Measurements from ENCODE around the gene CNTNAP2.
A peak's percentile ranks its signal among the peaks of the same experiment; 100 is the strongest.

Gene CNTNAP2

DNA sequence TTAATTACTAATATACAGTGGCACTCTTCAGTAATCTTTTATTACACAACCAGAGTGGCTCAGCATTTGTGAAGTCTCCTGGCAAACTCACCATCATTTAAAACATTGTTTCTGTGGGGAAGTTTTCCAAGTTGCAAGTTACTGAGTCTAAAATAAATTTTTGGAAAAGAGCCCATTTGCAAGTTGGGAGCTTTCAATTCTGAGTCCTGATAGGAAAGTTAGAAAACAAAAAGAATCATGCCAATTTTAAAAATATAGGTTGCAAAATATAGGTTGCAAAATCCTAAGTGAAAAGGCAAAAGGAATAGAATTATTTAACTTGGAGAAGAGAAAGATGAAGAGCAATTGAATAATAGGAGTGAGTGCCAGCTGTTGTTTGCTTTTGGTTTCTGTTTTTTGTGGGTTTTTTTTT, 2095.1 kb downstream of the CNTNAP2 start:
- no peak for DNase-seq (ENCODE audit: low read depth)

DNA sequence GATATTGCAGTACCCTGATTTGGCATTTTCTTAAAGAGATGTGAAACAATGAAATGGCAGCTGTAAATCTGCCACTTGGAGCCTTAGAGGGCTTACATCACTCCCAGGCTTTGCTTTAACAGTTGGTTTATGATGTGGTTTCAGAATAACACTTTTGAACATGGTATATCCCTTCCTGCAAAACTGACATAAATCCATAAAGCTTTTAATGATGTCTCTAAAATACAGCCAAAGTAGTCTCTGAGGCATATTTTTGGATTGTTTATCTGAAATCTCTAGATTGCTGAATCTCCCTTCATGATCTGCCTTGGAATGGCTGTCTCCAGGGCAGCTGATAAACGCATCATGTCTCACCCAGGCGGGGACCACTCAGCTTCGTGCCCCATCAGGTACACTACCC, 2096.1 kb downstream of the CNTNAP2 start:
- no peak for DNase-seq (ENCODE audit: low read depth)

DNA sequence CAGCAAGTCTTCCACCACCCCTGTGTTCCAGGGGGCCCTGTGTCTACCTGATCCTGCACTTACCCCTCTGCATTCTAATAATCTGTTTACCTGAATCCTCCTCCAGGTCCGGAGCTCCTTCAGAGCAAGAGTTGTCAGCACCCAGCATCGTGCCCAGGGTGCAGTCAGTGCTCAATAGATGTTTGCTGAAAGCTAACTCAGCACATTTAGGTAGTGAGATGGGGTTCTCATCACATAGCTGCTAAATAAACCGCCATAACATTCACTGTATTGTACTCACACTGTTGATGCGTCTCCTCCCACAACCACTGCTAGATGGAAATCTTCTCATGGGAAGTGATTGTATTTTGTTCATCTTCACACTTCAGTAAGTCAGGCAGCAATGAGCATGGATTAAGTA, 2097.5 kb downstream of the CNTNAP2 start:
- DNase-seq (ENCODE audit: low read depth), result no peak

DNA sequence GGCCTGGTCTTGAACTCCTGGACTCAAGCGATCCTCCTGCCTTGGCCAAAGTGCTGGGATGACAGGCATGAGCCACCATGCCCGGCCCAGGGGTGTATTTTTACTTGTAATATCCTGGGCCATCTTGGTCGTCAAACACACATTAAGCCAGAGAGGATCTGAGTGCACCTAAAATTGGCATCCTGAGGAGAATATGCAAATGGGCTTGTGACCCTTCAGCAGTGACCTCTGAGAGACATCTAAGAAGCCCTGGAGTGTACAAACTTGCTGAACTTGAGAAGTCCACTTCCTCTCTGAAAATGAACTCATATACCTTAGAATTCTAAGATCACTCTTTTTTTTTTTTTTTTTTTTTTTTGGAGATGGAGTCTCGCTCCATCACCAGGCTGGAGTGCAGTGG, 2102.0 kb downstream of the CNTNAP2 start:
- no peak for DNase-seq (ENCODE audit: low read depth)

DNA sequence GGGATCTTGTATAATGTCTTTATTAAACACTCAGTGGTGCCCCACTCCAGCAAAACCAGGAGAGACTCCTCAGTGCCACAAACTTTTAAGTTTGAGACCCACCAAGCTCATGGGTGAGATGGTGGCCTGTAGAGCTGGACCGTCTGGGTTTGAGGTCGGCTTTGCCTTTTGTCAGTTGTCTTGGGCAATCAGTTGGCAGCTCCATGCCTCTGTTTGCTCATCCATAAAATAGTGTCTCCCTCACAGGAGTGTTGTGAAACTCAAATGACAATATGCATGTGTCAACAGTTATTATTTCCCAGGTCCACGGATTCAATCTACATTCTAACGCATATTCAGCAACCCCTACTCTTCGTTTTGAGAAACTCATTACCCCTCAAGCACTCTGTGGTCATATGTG, 2106.1 kb downstream of the CNTNAP2 start:
- DNase-seq (ENCODE audit: low read depth), result no peak

DNA sequence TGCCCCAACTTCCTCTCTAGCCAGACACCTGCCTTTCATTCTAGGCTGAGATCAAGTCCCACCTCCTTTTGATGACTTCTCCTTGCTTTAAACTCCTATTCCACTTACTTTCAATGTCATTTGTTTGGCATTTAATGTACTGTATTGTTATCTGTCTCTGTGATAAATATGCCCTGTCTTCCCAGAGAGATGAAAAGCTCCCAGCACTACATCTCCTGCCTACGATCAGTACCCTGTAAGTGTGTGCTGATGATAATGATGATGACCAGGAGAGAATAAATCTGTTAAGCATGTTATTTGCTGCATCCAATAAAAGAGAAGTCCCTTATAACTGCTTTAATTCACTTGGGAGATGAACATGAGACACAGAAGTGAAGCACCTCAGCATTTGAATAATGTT, 2106.6 kb downstream of the CNTNAP2 start:
- DNase-seq (ENCODE audit: low read depth), result no peak

DNA sequence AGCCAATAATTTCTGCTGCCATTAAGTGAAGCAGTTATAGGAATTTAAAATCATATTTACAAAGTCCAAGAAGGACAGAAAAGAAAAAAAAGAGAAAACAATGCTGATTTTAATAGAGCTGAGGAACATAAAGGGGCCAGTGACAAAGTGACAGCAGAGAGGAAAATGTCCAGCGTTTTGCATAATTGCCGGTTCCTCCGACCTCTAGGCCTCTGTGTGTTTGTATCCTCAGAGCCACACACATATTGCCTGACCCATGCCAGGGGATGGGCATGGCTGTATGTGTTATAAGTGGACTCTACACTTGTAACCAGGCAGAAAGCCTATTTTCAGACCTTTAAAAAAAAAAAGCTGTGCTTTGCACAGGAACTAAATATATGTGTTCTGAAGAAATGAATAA, 2107.1 kb downstream of the CNTNAP2 start:
- DNase-seq (ENCODE audit: low read depth), result no peak

DNA sequence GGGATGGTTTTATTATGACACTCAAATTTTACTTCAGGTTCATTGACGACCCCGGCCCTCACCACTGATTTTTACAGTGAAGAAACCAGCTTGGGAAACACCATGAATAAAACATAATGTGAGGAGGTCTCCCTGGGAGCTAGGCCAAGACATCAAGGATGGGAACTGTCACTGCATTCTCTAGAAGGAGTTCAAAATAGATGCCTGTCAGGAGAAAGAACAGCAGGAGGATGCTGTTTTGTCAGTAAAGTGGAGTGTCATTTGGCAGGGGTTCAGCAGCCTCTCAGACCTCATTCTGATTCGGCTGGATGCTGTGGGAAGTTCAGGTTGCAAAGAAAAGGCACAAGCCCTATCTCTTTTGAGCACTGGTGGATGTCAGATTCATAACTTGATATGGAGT, 2113.7 kb downstream of the CNTNAP2 start:
- DNase-seq (ENCODE audit: low read depth), result no peak

DNA sequence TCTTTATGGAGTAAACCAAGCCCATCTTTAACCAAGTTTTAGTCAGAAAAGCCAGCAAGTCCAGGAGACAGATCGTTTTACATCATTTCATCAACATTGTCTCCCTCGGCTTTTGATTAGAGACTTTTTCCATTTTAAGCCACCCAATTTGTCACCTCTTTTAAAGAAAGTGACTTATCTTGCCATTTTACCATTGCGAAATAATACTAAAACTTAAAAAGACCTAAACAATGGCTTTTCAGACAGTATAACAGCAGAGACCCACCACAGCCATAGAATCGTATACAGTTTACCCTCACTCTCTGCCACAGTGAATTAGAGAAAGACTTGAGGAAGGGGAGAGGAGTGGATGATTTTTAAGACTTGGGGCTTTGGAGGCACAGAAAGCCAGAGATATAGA, 2114.3 kb downstream of the CNTNAP2 start:
- DNase-seq (ENCODE audit: low read depth), result no peak

DNA sequence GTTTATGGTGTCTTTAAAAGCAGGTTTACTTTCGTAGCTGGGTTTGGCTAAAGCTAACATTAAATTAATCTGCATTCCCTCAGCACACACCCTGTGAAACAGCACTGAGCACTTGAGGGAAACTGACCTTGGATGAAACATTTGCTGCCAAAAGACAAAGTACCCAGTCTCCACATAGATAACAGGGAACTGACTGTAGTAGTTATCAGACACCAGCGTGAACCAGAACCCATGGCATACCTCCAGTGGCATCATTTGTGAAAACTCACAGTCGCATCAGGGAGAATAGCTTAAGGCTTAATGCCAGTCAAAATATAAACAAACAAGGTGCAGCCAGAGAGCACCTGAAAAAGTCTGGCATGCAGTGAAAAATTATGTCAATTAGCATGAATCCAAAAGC, 2116.2 kb downstream of the CNTNAP2 start:
- DNase-seq (ENCODE audit: low read depth), result no peak

DNA sequence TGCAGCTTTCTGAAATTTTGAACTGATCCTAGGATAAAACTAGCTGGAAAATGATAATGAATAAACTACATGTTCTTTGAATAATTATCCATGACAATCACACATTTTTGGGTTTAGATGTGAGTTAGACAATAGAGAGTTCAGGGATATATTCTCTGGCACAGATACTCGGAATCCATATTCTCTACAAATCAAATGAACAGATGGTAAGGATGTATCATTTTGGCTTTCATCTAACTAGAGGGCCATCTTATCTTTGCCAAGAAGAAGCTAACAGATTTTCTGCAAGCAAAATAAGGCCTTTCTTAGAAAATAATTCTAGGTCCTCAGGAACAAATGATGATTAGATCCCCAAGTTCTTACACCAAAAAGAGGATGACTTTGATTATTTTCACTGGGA, 2118.1 kb downstream of the CNTNAP2 start:
- DNase-seq (ENCODE audit: low read depth), result no peak

DNA sequence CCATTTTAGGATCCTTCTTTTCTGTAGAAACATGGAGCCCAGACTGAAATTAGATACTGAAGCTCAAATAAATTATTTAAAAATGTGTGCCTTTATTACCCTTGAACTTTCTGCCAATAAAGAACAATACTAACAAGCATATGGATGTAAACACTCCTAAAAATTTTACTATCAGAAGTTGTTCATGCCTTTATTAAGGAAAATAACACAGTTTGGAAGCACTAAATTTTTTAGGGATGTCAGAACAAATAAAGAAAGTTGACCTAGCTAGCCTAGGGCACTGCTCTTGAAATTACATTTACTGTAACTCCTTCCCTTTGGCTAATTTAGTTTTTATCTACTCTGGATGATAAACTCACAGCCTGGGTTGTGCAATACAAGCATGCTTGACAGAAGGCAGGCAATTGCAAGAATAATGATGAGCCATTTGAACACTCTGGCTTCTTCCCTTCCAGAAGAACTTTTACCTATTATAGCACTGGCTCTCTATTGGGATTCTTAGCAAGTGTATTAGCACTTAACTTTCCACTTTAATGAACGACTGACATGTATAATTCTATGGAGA, 2122.2 kb downstream of the CNTNAP2 start:
- no peak for DNase-seq (ENCODE audit: low read depth)

DNA sequence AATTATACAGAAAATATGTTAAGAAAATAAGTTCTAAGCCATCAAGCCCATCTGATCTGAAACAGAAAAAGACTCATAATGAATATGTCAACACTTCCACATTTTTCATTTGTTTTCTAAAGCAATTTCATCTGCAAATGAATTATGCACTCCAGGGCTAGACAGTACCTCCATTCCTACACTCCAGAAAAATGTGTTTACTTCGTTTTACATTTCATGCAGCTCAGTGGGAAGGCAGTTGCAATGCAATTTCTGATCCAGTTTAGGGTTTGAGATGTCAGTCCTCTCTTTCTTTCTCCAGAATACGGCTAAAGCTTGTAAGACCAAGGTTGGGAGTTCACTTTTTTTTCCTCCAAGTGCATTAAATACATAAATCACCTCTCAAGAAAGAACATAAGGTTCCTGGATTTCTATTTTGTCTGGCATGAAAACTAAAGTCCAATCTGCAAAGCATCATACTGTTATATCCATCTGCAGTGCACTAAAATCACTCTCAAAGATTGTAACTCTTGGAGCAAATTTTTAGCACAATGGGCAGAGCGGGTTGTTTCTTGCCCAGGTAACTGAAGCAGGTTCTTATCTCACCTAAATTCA, 2125.2 kb downstream of the CNTNAP2 start:
- DNase-seq (ENCODE audit: low read depth), result no peak

DNA sequence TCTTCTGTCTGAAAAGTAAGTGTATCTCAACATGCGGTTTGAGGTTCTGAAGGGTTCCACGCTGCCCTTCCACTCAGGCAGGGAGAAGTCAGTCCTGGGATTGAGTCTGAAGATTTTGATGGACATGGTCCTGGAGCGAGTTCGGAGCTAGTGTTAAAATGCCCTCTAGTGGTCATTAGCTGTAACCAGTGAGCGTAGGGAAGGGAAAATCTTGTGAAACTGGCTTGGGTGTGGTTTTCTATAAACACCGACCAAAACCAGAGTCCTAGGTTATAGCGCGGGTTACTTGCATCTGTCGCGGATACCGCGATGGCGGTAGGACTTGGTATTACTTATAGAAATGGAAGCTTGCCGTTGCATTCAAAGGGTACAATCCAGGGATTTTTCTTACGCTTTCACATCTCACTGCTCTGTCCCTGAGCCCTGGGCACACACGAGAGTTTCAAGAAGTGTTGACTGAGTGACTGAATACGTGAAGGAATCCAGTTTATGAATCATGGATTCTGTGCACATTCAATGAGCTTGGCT, 2125.8 kb downstream of the CNTNAP2 start:
- DNase-seq (ENCODE audit: low read depth), result no peak

DNA sequence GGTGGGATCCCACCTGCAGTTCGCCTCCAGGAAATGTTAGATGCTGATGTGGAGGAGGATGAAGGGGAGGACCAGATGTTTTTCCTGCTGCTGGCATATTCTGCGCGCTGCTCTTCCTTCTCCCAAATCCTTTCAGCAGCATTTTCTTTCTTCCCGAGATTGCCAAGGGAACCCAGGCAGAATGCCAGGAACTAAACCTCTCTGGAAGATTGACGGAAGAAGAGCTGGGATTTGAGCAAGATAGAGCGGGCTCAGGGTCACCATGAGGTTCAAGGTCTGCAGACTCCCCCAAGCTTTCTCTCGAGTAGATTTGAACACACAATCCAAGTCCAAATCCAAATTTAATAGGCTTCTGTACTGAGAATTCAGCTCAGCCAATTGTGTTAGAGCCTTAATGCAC, 2128.8 kb downstream of the CNTNAP2 start:
- no peak for DNase-seq (ENCODE audit: low read depth)

DNA sequence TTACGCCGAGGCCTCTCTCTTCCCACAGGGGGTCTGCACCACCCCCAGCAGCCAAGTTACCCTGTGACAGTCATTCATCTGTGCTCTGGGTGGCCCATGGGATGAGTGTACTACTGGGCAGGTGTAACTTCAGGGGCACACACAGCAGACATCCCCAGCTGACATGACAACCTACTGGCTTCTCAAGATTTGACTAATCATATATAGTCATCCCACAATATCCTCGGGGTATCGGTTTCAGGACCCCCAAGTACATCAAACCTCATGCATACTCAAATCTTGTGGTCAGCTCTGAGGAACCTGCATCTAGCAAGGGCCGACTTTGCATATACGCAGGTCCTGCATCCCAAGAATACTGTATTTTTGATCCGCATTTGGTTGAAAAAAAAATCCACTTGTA, 2137.0 kb downstream of the CNTNAP2 start:
- DNase-seq (ENCODE audit: low read depth), result no peak

DNA sequence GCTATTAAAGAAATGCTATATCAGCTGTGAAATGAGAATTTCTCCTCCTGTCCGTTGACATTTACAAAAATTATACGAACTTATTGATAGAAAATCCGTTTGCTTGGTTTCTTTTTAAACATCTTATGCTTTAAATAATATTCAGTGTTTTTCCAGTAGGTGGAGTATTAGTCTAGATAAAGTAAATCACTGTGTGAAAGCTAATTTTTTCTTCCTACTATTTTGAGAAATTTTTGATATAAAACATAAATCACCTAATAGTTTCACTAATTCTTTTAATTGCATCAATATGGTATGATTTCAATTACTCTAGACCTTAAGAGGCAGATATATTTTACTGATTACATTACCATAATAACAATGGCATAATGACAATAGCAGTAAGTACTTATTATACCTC, 2138.7 kb downstream of the CNTNAP2 start:
- no peak for DNase-seq (ENCODE audit: low read depth)

DNA sequence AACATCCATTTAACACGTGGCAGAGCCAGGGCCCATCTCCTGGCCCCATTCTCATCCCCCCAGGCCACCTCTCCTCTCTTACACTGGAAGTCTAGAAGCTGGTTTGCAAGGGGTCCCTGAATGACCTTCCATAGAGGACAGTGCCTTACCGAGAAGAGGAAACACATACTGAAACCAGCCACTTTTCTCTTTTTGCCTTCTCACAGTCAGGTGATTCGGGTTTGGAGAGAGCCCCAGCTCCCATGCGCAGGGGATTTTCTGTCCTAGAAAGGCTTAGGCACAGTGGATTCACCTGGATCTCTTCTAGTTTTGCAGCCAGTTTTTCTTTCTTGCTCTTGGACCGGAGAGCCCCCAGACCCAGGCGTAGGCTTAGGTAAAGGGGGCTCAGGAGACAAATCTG, 2139.8 kb downstream of the CNTNAP2 start:
- DNase-seq (ENCODE audit: low read depth), result no peak

DNA sequence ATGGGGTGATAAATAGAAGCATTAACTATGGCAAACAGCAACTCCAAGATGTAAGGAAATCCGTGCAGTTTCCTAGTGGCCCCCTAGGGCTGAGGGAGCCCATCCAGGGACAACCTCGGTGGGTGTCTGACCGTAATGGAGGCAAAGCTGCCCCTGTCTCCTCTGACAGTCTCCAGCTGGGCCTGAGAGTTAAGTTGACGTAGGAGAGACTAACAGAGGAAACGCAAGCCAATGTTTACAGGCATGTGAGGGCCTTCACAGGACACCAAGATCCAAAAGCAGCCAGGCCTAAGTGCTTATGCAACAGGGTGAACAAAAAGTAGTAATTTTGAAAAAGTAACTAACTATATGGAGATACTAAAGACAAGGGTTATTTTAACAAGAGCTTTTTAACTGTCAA, 2144.0 kb downstream of the CNTNAP2 start:
- DNase-seq (ENCODE audit: low read depth), result no peak

DNA sequence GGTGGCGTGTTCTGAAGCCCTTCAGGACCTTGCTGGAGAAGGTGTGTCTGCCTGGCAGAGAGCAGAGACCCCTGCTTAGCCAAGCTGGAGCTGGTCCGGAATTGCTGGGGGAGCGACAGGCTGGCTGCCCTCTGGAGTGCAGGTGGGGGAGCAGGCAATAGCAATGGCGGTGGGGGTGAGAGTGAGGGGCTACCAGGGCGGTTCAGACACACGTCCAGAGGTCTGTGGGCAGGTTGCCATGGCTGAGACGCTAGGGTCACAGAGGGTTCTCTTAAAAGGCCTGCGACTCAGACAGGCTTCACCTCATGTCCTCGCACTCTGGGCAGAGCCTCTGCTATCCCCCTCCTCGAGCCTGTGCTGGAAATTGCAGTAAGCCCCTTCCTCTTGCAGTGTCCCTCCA, 2144.9 kb downstream of the CNTNAP2 start:
- no peak for DNase-seq (ENCODE audit: low read depth)

DNA sequence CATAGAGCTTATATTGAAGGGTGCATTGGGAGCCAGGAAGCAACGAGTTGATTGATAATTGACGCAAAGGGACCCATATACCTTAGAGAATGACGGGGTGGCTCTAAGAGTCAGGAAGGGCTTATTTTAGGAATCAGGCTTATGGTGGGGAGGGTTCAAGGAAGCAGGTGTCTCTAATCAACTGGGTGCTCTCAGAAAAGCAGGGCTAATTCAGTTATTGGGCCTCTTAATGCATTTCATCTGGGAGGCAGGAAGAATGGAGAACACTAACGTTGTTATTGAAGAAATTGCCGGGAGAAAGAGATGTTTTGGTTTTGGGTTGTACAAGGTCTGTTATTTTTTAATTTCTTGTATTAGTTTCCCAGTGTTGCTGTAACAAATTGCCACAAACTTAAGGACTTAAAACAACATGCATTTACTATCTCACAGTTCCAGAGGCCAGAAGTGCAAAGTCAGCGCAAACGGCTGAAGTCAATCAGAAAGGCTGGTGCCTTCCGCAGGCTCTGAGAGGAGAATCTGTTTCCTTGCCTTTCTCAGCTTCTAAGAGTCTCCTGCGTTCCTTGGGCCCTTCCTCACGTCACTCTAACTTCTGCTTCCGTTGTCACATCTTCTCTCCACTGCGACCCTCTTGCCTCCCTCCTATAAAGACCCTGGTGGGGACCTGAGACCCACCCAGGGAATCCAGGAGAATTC, 2145.5 kb downstream of the CNTNAP2 start:
- no peak for DNase-seq (ENCODE audit: low read depth)

DNA sequence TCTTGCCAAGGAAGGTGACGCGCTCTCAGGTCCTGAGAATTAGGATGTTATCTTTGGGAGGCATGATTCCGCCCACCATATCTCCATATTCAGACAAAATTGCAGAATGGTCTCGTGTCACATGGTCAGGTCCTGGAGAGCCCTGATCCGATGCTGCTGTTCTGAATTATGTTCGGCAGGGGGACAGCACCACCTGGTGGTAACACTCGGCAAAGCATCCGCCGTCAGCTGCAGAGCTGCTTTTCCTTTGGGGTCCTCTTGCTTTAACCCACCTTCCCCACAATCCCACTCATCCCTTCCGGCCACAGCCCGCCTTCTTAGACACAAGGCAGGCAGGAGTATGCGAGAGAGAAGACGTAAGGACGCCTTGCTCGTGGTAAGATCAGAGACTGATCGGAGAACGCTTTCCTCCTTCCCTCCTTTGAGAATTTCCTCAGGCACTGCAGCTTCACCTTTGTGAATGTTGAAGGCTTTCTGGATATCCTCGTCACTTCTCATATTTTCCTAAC, 2146.2 kb downstream of the CNTNAP2 start:
- DNase-seq (ENCODE audit: low read depth), result peak; percentile 48

DNA sequence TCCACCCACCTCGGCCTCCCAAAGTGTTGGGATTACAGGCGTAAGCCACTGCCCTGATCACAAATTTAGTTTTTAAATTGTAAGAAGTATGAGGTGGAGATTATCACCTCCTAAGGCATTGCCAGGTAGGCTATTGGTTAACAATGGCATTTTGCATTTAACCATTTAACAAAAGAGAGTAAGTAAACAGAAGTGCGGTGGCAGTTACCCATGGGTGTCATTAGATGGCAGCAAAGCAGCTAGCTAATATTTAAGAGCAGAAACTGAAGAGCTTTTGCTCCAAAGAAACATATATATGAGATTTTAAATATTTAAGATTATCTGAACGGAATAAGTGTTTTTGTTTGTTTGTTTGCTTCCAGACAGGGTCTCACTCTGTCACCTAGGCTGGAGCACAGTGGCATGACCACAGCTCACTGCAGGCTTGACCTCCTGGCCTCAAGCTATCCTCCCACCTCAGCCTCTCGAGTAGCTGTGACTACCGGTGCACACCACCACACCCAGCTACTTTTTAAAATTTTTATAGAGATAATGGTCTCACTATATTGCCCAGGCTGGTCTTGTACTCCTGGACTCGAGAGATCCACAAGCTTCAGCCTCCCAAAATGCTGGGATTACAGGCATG, 2148.4 kb downstream of the CNTNAP2 start:
- DNase-seq (ENCODE audit: low read depth), result no peak

Data from stimulated activated CD8-positive, alpha-beta memory T cell treated with anti-CD3 and anti-CD28 coated beads, Interleukin-15, amount 100 ng/mL, for 24 hours (primary cell).